HFF-Myc (cell line): Measurements from ENCODE around the gene HIF3A.

ENCODE experiments used
- DNase-seq: peaks from one replicate; pipeline ENCODE4 v3.0.0-alpha.2; 2011; ENCODE audit warnings: low read depth; ENCODE audit errors: extremely low read depth
- H3K4me3 ChIP-seq: replicated peaks from 2 replicates; pipeline ENCODE4 v1.5.1; 2011; ENCODE audit warnings: low read depth, mild to moderate bottlenecking, control low read depth, low read length
- TF ChIP-seq, protein P1 (sequence below): IDR thresholded peaks from 2 replicates; pipeline ENCODE4 v1.5.1; 2012; ENCODE audit warnings: mild to moderate bottlenecking, low read depth, low read length, control low read depth; ENCODE audit errors: missing control alignments

HIF3A gene

DNA sequence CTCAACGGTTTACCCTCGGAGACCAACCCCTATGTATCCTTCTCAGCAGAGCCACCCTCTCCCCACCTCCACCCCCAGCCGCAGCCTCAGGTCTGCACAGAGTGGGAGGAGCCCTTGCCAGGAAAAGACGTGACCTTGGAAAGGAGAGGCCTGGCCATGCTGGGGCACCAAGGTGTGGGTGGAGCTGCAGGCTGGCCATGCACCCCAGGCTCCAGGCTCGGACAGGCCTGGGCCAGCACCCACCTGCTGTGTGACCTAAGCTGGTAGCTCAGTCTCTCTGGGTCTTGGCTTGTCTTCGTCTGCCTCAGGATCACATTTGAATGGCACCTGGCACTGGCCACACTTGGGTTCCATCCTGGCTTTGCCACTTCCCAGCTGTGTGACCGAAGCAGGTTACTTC lies 87.0 kb downstream of the HIF3A start:
- no peak overlapping the region for H3K4me3 ChIP-seq
- TF ChIP-seq, protein P1, sequence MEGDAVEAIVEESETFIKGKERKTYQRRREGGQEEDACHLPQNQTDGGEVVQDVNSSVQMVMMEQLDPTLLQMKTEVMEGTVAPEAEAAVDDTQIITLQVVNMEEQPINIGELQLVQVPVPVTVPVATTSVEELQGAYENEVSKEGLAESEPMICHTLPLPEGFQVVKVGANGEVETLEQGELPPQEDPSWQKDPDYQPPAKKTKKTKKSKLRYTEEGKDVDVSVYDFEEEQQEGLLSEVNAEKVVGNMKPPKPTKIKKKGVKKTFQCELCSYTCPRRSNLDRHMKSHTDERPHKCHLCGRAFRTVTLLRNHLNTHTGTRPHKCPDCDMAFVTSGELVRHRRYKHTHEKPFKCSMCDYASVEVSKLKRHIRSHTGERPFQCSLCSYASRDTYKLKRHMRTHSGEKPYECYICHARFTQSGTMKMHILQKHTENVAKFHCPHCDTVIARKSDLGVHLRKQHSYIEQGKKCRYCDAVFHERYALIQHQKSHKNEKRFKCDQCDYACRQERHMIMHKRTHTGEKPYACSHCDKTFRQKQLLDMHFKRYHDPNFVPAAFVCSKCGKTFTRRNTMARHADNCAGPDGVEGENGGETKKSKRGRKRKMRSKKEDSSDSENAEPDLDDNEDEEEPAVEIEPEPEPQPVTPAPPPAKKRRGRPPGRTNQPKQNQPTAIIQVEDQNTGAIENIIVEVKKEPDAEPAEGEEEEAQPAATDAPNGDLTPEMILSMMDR, result no peak

DNA sequence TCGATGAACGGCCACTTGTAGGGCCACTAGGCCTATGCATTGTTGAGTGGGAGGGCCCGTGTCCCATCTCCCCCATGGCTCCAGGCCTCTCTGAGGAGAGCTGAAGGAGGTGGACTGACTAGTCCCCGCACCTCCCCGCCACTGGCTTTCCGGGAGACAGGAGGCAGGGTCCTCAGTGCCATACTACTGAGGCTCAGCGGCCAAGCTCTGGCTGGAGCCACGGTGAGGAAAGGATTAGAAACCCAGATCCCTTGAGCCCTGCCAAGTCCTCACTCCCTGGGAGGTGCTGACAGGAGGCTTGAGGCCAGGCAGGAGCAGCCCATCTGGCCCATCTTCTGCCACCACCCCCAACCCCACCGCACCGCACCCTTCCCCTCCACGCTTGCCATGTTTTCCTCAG lies 87.6 kb downstream of the HIF3A start:
- TF ChIP-seq, protein P1, result no peak
- no peak overlapping the region for H3K4me3 ChIP-seq
- no peak for DNase-seq

More for the DNA sequence above, 87.0 kb downstream of the HIF3A start:
- DNase-seq, result no peak

DNA sequence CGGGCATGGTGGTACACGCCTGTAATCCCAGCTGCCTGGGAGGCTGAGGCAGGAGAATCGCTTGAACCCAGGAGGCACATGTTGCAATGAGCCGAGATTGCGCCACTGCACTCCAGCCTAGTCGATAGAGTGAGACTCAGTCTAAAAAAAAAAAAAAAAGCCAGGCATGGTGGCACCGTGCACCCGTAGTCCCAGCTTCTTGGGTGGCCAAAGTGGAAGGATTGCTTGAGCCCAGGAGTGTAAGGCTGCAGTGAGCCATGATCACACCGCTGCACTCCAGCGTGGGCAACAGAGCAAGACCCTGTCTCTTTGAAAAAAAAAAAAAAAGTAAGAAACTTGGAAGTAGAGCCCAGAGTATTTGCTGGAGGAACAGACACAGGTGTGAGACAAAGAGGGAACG lies 88.8 kb downstream of the HIF3A start:
- no peak for DNase-seq
- TF ChIP-seq, protein P1, result no peak
- no peak overlapping the region for H3K4me3 ChIP-seq

DNA sequence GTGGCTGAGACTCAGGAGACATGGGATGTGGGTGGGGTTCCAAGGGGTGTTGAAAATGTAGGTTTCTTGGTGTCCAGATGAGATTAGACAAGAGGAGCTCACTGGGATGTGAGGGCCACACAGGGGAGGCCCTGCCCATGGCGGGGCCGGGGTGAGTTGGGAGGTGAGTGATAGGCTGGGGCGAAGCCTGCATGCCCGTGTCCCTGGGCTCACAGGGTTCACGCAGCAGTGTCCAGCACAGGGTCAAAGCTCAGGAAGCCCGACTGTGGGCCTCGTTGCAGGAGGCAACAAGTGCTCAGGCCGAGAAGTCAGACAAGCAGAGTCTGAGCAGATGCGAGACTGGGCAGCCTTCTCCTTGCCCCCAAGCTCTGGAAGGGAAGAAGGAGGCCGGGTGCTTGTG lies 89.3 kb downstream of the HIF3A start:
- DNase-seq, result no peak
- H3K4me3 ChIP-seq, result no peak overlapping the region
- TF ChIP-seq, protein P1, result no peak

DNA sequence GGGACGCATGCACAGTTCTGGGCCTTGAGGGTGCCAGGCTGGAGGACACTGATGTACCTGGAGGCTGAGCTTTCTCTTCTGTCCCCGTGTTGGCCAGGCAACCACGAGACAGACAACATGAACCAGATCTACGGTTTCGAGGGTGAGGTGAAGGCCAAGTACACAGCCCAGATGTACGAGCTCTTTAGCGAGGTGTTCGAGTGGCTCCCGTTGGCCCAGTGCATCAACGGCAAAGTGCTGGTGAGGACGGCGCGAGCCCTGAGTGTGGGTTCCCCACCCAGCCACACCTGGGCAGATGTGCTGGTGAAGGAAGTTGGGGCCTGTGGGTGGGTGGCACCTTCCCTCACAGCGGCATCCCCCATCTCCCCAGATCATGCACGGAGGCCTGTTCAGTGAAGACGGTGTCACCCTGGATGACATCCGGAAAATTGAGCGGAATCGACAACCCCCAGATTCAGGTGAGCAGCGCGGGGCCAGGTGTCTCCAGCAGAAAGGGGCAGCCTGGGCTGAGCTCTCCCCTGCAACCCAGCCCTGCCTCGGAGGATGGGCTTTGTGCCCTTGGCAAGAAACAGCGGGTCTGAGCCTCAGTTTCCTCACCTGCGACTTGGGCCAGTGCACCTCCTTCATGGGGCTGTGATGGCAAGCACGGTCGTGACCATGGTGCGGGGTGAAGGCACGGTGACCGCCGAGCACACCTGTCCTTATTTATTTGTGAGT lies 90.3 kb downstream of the HIF3A start:
- TF ChIP-seq, protein P1, result no peak
- no peak for DNase-seq
- no peak overlapping the region for H3K4me3 ChIP-seq

DNA sequence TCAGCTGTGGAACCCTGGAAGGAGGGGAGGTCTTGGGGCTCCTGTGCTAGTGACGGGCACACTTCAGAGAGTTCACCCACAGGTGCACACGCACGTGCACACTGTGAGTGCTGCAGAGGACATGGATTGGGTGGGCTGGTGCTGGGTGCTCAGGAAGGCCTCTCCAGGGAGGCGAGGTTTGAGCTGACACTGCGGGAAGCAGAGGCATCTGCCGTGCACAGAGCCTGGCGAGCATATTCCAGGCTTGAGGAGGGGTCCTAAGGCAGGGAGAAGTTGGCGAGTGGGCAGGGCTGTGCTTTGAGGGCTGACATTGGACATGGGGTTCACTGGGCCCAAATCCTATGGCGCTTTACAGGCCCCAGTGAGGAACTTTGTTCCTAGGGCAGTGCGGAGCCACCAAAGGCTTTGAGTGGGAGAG lies 90.9 kb downstream of the HIF3A start:
- TF ChIP-seq, protein P1, result no peak
- DNase-seq, result no peak

More for the DNA sequence above, 90.9 kb downstream of the HIF3A start:
- no peak overlapping the region for H3K4me3 ChIP-seq
